GM12872 (cell line): ENCODE measurements around the gene LGR6.

Experiments
- TF ChIP-seq, protein P1 (sequence below): IDR thresholded peaks from 3 replicates; pipeline ENCODE4 v1.5.1; 2011; ENCODE audit warnings: low read depth, mild to moderate bottlenecking, low read length, moderate library complexity; ENCODE audit not compliant: insufficient read depth

The LGR6 gene

GRCh38 chr1:202227997-202228401 lies 34.4 kb downstream of the LGR6 start:
- TF ChIP-seq, protein P1, sequence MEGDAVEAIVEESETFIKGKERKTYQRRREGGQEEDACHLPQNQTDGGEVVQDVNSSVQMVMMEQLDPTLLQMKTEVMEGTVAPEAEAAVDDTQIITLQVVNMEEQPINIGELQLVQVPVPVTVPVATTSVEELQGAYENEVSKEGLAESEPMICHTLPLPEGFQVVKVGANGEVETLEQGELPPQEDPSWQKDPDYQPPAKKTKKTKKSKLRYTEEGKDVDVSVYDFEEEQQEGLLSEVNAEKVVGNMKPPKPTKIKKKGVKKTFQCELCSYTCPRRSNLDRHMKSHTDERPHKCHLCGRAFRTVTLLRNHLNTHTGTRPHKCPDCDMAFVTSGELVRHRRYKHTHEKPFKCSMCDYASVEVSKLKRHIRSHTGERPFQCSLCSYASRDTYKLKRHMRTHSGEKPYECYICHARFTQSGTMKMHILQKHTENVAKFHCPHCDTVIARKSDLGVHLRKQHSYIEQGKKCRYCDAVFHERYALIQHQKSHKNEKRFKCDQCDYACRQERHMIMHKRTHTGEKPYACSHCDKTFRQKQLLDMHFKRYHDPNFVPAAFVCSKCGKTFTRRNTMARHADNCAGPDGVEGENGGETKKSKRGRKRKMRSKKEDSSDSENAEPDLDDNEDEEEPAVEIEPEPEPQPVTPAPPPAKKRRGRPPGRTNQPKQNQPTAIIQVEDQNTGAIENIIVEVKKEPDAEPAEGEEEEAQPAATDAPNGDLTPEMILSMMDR, result no peak

DNA sequence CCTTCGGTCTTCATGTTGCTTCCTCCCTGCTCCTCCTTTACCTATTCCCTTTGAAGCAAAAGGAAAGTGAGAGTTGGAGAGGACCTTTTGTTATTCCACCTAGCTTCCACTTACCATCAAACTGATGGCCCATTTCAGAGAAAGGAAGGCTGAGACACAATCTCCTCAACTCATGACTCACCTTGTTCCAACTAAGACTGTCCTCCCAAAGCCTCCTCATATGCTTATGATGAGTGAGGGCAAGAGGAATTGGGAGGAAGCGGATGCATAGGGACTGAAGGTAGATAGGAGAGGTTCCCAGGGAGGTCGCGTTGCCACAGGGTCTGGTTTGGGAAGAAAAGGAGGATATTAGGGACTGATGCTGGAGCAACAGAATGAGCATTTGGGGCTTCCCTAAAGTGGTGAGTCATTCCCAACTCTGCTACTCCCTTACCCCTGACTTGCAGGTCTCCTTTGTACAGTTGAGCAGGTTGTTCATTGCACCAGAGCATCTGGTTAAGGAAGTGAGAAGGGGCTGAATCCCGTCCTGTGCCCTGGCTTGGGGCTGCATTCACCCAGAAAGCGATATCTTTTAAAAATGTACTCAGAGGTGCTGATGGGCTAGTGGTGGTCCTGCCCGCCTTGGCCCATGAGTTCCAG lies 35.0 kb downstream of the LGR6 start:
- TF ChIP-seq, protein P1, result no peak

GRCh38 chr1:202229376-202229775 lies 35.8 kb downstream of the LGR6 start:
- TF ChIP-seq, protein P1, result no peak

GRCh38 chr1:202230061-202230938 lies 36.7 kb downstream of the LGR6 start:
- TF ChIP-seq, protein P1, result no peak

- TF ChIP-seq, protein P1, result no peak
Observed at GRCh38 chr1:202230939-202231645, 37.5 kb downstream of the LGR6 start.

DNA sequence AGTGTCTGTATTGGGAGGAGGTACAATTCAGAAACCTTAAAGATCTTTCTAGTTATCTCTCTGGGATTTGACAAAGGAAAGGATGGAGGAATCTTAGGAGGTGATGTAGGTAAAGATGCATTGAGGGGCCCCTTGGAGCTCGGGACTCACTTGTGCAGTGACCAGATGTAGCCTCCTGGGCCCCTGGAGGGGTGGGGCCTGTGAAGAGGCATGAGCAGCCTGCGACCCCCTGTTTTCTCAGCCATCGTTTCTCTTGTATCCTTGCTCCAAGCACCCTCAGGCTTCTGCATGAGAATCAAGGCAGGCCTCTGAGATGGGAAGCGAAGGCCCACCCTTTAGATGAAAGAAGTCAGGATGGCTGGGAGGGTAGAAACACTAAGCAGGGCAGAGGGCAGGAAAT lies 39.6 kb downstream of the LGR6 start:
- TF ChIP-seq, protein P1, result no peak

DNA sequence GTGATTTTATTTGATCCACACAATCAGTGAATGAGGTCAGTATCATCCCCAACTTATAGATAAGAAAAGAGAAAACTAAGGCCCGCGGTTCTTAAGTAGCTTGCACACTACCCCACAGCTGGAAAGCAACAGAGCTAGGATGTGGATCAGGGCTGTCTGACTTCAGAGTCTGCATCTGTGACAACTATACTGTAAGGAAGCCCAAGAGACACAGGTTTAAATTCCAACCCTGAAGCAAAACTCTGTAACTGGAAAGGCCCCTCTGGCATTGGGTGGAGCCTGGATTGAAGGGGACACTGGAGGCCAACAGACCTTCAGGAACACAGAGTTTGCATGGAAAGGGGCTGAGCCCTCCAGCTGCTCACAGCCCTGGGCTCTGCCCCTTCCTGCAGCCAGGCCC lies 40.2 kb downstream of the LGR6 start:
- TF ChIP-seq, protein P1, result no peak
